CD4-positive, alpha-beta T cell treated with Interleukin-1 beta for 1 hour (primary cell): ENCODE measurements around the gene ARHGAP6.

Experiments
- DNase-seq, 2 donors: peaks; one replicate each; pipeline ENCODE4 v3.0.0-alpha.2; 2020 to 2022

Gene ARHGAP6

DNA sequence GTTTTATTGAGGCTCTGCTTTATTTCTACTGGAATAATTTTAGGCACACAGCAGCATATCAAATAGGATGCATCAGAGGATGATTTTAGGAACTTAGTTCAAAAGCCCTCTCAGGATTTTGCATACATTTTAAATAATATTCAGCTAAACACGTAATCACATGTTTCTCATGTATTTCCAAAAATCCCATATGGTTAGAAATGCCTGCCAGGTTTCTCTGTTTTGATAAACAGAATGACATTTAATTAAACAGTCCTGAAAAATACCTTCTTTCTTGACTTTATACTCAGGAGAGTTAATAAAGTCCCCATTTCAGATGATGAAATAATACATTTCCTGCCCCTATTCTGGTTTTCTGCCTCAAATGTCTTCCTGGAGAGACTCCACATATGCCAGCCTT is 459.0 kb downstream of the ARHGAP6 start:
- DNase-seq = no peak

DNA sequence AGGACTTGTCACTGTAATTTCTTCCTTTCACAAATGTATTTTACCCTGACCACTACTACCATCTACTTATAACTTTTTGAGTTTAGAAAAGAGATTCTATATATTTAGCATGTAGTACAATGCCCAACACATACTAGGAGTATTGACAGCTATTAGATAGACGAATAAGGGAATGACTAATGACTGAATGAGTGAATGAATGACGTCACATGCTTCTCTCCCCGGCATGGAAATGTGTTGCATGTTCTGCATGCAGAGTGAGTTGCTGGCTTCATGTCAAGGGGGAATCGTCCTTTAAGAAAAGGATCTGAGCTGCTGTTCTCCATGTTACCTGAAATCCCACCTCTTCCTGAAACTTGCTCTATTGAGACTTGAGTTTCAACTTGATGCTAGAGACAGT is 459.9 kb downstream of the ARHGAP6 start:
- DNase-seq = no peak

- DNase-seq = no peak
Measured at GRCh38 chrX:11197671-11198070, 468.0 kb downstream of the ARHGAP6 start.

GRCh38 chrX:11196476-11196875 is 469.2 kb downstream of the ARHGAP6 start:
- DNase-seq = no peak

DNA sequence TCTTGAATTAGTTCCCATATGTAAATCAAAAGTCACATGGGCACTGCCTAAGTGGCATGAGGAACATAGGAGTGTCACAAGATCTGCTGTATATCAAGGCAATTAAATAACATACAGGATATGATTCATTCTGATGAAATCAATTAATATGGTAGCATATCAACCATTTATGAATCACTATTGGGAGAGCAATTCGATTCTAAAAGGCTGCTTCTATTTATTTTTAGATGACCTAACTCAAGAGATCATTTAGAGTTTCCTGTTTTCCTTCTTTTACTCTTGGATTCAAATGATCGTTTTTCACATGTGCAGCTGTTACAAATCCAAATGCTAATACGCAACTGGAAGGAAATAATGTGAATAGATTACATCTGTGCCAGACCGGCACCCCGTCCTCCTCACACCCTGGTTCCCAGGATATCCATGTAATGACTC is 472.7 kb downstream of the ARHGAP6 start:
- no peak for DNase-seq

DNA sequence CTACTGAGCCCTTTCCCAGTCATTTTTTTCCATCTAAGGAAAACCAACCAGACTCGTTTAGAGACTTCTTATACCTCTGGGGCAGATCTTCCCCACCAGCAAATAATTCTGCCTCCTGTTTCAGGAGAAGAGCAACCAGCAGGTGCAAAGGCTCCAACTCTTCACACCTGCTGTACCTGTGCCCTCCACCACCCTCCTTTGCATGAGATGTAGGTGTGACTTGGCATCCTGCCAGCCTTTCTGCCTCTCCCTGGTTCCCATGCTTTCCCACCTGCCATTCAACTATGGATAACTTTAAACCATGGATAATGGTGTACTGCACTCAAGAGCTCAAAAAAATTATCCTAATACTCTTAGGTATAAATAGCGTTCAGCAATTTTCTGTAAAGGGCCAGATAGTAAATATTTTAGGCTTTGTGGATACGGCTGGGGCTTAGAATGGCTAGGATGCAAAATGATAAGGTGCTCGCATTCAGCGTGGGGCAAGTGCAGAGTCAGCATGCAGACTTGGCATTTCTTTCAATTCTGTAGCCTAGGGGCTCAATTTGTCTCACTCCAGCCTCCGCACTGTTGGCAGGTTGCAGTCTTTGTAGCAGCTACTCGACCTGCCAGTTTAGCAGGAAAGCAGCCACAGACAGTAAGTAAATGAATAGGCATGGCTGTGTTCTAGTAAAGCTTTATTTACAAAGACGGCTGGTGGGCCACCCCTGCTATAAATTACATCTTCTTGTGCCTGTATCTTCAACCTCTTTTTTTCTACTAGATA is 474.8 kb downstream of the ARHGAP6 start:
- no peak for DNase-seq

DNA sequence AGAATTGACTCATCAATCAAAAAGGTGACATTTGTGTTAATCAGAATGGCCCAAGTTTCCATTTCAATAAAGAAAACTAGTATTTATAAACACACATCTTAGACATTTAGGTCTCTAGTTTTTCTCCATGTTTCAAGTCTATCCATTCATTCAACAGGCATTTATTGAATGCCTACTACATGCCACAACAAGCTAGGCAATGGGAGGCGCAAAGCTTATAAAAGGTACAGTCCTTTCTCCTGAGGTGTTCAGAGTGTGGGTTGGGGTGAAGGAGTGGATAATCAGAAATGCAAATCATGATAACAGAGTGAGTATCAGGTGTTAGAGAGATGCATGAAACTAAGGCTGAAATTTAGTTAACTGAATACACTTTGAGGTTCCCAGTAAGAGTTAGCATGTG is 476.6 kb downstream of the ARHGAP6 start:
- DNase-seq = no peak

- no peak for DNase-seq
Measured at GRCh38 chrX:11188664-11189063, 477.1 kb downstream of the ARHGAP6 start.

DNA sequence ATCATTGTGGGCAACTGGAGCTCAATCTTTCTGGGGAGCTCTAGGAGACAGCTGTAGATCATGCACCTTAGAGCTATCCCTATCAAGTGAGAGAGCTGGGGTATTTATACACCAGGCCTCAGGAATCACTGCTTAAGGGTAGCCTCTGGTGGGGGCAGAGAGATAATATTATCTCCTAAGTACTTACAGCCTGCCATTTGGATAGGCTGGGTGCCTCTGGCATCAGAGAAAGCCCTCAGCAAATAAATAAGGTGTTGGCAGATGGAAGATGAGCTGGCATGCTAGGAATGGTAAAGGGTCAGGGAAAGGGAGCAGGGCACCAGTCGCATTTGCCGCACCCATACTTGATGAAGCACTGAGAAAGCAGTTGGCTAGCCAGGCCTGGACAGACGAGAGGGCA is 478.7 kb downstream of the ARHGAP6 start:
- DNase-seq = no peak

GRCh38 chrX:11185861-11186260 is 479.9 kb downstream of the ARHGAP6 start:
- DNase-seq = no peak

- DNase-seq = no peak
Measured at GRCh38 chrX:11180571-11180970, 485.1 kb downstream of the ARHGAP6 start.

DNA sequence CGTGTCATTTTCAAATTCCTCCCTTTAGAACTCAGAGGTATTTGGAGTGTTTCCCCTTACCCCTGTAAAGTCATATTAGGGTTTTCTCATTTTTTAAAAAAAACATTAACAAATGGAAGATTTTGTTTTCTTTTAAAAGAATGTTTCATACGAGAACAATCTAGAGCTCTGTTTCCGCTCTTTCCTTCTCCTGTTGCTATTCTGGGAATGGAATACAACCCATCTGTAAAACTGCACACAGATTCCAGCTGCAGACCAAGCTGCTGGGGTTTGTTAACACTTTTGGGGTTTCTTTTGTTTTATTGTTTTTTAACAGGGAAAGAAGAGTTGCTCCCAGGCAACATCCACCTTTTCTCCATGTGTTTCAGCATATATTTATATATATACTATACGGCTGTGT is 493.3 kb downstream of the ARHGAP6 start:
- no peak for DNase-seq

DNA sequence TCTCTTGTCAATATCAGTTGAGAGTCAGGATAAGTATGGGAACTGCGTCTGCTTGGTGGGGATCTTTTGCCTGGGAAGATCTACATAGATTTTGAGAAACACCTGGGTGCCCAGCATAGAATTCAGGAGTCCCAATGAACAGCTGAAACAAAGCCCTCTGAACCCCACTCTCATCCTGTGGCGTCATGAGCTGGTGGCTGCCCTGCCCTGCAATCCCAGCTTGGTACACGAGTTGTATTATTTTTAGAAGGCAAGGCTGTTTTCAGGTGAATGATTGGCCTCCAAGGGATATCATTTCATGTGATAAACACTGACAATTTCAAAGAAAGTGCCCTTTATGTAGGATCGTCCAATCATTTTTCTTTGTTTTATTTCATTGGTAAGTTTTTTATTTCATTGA is 493.8 kb downstream of the ARHGAP6 start:
- no peak for DNase-seq

- DNase-seq = no peak
Measured at GRCh38 chrX:11164433-11164832, 501.3 kb downstream of the ARHGAP6 start.

DNA sequence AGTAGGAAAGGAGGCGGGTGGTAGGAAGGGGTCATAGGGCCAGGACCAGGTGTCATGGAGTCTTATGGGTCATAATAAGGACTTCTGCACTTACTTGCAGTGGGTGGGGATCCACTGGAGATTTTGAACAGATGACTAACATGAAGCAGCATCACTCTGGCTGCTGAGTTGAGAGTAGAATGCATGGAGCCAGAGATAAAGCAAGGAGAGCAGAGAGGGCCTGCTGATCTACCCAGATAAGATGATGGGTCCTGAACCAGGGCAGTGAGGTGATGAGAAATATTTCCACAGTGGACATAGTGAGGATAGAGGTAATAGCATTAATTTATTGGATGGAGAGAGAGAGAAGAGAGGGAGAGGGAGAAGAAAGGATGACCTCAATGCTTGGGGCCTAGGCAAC is 506.6 kb downstream of the ARHGAP6 start:
- DNase-seq = no peak

- no peak for DNase-seq
Measured at GRCh38 chrX:11151799-11152559, 513.7 kb downstream of the ARHGAP6 start.

DNA sequence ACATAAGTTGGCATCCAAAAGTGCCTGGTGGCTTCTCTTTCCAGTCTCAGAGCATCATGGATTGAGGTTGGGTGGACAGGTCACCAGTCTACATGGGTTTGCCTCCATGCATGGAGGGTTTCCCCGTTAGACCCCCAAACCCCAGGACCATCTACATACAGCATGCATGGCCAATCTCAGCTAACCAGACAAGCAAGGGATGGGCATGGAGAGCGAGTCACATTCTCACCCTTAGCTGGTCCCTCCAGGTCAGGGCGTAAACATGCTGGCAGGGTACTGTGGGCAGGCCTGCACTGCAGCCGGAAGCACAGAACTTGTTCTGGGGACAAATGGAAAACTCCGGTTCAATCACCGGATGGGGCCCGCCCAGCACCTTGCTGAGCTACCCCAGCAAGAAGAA is 517.3 kb downstream of the ARHGAP6 start:
- DNase-seq = no peak

GRCh38 chrX:11146411-11146810 is 519.3 kb downstream of the ARHGAP6 start:
- DNase-seq = no peak

DNA sequence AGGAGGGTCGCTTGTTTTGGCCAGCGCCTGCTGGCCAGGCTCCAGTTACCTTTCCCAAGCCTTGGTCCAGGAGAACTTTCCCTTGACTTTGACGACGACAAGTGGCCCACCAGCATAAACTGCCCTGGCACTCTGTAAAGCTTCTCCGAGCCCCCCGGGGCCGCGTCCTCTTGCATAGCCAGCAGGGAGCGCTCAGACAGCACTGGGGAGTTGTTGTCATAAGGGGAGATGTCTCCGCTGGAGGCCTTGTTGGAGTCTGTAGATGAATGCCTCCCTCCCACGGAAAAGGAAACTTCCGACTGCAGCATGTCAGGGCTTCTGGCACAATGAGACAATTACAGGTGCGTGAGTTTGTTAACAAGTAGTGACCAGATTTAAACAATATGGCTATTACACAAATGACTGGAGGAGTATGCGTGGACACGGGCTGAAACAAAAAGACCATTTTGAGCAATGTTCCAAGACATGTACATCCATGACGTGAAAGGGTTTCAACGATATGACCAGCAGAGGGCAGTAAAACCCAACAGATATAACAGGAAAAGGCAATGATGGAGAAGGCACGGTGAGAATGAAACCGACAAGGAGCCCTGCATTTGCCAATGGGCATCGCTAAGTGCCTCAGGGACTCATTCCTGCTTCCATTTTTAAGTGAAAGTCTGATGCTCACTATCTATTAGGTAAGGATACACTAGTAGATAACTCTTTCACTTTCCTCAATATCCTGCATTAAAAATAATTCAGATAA is 521.6 kb downstream of the ARHGAP6 start:
- DNase-seq = peak; percentile 46 to 64

DNA sequence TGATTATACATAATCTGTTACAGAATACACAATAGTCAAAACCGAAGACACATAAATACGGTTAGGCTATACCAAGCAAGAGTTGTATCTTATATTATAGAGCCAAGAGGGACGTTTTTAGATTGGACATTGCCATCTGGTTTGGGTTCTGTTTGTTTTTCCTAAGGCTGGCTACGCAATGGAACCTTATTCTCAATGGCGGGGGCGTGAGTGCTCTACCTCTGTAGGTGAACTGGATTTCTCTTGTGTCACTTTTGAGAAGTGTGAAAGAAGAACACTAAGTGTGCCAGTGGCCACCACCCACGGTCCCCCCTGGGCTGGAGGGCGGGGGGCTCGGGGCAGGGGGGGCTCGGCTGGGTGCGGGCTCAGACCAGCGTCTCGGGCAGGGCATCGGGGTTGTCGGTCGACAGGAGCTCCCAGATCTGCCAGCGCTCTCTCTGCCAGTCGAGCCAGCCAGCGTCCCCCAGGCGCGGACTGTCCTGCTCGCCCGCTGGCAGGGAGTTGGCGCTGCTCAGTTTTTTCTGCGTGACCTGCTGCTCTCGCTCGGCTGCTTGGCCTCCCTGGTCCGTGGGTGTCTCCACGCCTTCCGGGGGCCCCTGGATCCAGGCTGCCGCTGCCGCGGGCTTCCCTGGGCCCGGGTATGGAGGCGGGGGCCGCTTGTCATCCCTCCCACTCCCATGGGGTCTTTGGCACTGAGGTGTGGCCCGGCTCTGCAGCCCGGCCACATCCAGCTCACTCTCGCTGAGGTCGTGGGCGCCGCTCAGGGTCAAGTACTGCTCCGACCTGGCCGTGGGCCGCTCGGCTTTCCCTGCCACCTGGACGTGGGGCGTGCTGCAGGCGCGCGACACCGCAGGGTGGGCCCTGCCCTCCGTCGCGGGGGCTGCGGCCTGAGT is 527.0 kb downstream of the ARHGAP6 start:
- DNase-seq = no peak

DNA sequence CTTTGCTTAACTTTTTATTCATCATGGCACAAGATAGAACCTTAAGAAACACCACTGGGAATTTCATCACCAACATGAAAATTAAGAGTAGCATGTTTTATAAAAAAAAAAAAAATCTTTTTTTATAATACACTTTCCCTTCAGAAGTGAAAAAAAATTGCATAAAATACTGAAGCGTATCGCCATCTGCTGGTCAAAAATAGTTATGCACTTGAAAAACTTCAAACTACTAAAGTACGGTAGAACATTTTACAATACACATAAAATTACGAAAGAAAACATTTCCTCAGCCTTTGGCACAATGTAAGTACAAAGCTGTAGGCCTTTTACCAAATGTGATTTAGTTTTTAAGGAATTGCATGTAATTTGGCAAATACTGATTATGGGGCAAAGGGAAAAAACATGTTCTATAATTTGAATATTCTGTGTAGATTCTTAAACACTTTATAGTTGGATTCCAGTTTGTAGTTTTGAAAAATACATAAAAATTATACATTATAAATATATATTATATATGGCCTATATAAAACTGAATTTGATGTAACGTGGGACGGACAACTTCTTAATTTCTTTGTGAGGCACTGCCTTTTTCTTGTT is 528.1 kb downstream of the ARHGAP6 start:
- peak in 1 of 2 donors; percentile 25 for DNase-seq

- no peak for DNase-seq
Measured at GRCh38 chrX:11135564-11136185, 530.0 kb downstream of the ARHGAP6 start.
